Neural cell (in vitro differentiated cells): Measurements from ENCODE around the gene CATSPERD. TPM values are rescaled to one million over a fixed set of nuclear protein-coding genes. Genes with fewer than 3 reads are reported as not detected.

Source experiments
- H2AFZ ChIP-seq: fragments of 200-600, 300-800 bp; sonication (generic), shearing (Covaris generic); 2 replicates; pipeline ENCODE4 v1.6.0; 2014; ENCODE audit warnings: low read depth, mild to moderate bottlenecking, antibody characterized with exemption, low read length, moderate library complexity
- H3F3A ChIP-seq: fragments of 200-600 bp; shearing (Covaris generic); 2 replicates; pipeline ENCODE4 v1.6.1; 2016; ENCODE audit warnings: mild to moderate bottlenecking, moderate library complexity, mixed read lengths, antibody characterized with exemption, low read length; ENCODE audit not compliant: insufficient read depth, poor library complexity, severe bottlenecking
- H3K27ac ChIP-seq: fragments of 200-600, 300-800 bp; sonication (generic), shearing (Covaris generic); 2 replicates; pipeline ENCODE4 v1.5.1; 2014; ENCODE audit warnings: mild to moderate bottlenecking, low read length, moderate library complexity
- H3K27me3 ChIP-seq: fragments of 300-800, 200-600 bp; sonication (generic), shearing (Covaris generic); 2 replicates; pipeline ENCODE4 v1.6.0; 2014; ENCODE audit warnings: mild to moderate bottlenecking, low read depth, low read length, moderate library complexity; ENCODE audit not compliant: insufficient read depth
- H3K36me3 ChIP-seq: fragments of 300-800, 200-600 bp; sonication (generic), shearing (Covaris generic); 2 replicates; pipeline ENCODE4 v1.5.1; 2014; ENCODE audit warnings: mild to moderate bottlenecking, antibody characterized with exemption, low read length, moderate library complexity; ENCODE audit not compliant: insufficient read depth
- H3K4me2 ChIP-seq: fragments of 300-800, 200-600 bp; sonication (generic), shearing (Covaris generic); 2 replicates; pipeline ENCODE4 v1.6.0; 2014; ENCODE audit warnings: mild to moderate bottlenecking, low read length
- H3K4me3 ChIP-seq: fragments of 300-800, 200-600 bp; sonication (generic), shearing (Covaris generic); 2 replicates; pipeline ENCODE4 v1.5.1; 2014; ENCODE audit warnings: mild to moderate bottlenecking, low read length, moderate library complexity
- H3K79me2 ChIP-seq: fragments of 200-600 bp; shearing (Covaris generic); replicated peaks from 2 replicates; pipeline ENCODE4 v1.6.0; 2014; ENCODE audit warnings: mild to moderate bottlenecking, low read length, moderate library complexity; ENCODE audit not compliant: insufficient read depth
- H3K9ac ChIP-seq: fragments of 300-800, 200-600 bp; sonication (generic), shearing (Covaris generic); 2 replicates; pipeline ENCODE4 v1.6.1; 2016; ENCODE audit warnings: mild to moderate bottlenecking, low read length, mixed read lengths
- H3K9me2 ChIP-seq: fragments of 200-600 bp; shearing (Covaris generic); 2 replicates; pipeline ENCODE4 v1.6.1; 2016; ENCODE audit warnings: mild to moderate bottlenecking, low read length, mixed read lengths; ENCODE audit not compliant: insufficient read depth
- H3K9me3 ChIP-seq: fragments of 200-600, 300-800 bp; sonication (generic), shearing (Covaris generic); 2 replicates; pipeline ENCODE4 v1.6.1; 2016; ENCODE audit warnings: mild to moderate bottlenecking, mixed run types, low read length, moderate library complexity, mixed read lengths
- H4K20me1 ChIP-seq: fragments of 200-600 bp; shearing (Covaris generic); 2 replicates; pipeline ENCODE4 v1.6.1; 2016; ENCODE audit warnings: mild to moderate bottlenecking, mixed run types; ENCODE audit not compliant: insufficient read depth
- EP300 ChIP-seq: fragments of 450-650 bp; conservative IDR thresholded peaks from 2 replicates; pipeline ENCODE4 v1.6.1; 2014; ENCODE audit warnings: antibody characterized with exemption, mild to moderate bottlenecking, moderate library complexity; ENCODE audit not compliant: poor library complexity, severe bottlenecking
- EZH2 ChIP-seq: fragments of 200-600, 300-800 bp; shearing (Covaris generic), sonication (generic); IDR thresholded peaks from 2 replicates; pipeline ENCODE4 v1.6.1; 2014; ENCODE audit warnings: antibody characterized with exemption, low read length, borderline replicate concordance, mild to moderate bottlenecking; ENCODE audit not compliant: insufficient read depth, poor library complexity, severe bottlenecking
- MXI1 ChIP-seq: fragments of 450-650 bp; conservative IDR thresholded peaks from 2 replicates; pipeline ENCODE4 v1.6.1; 2014; ENCODE audit warnings: antibody characterized with exemption, mild to moderate bottlenecking; ENCODE audit not compliant: poor library complexity, severe bottlenecking
- POLR2AphosphoS5 ChIP-seq: IDR thresholded peaks from 2 replicates; pipeline ENCODE4 v1.6.1; 2012
- RAD21 ChIP-seq: fragments of 450-650 bp; conservative IDR thresholded peaks from 2 replicates; pipeline ENCODE4 v1.6.1; 2014; ENCODE audit warnings: antibody characterized with exemption, mild to moderate bottlenecking, moderate library complexity
- SMC3 ChIP-seq: fragments of 450-650 bp; conservative IDR thresholded peaks from 2 replicates; pipeline ENCODE4 v1.6.1; 2014; ENCODE audit warnings: antibody characterized with exemption, mild to moderate bottlenecking, moderate library complexity; ENCODE audit not compliant: poor library complexity
- TAF1 ChIP-seq: IDR thresholded peaks from 2 replicates; pipeline ENCODE4 v1.6.1; 2012; ENCODE audit warnings: low read depth
- polyA plus RNA-seq: library from polyadenylated mRNA; depleted of rRNA; stranded (reverse); fragments of >200 nt; gene quantifications from 2 replicates; pipeline ENCODE4 v1.2.3, GENCODE V29; 2014
- TF ChIP-seq, protein P1 (sequence below): IDR thresholded peaks from 2 replicates; pipeline ENCODE4 v1.6.1; 2012; ENCODE audit warnings: borderline replicate concordance
- TF ChIP-seq, protein P2 (sequence below): fragments of 450-650 bp; IDR thresholded peaks from 2 replicates; pipeline ENCODE4 v1.5.1; 2014; ENCODE audit warnings: antibody characterized with exemption, mild to moderate bottlenecking, moderate library complexity; ENCODE audit not compliant: poor library complexity, severe bottlenecking

The CATSPERD gene
- polyA plus RNA-seq, 1 donor from 2014 or later, result not detected

DNA sequence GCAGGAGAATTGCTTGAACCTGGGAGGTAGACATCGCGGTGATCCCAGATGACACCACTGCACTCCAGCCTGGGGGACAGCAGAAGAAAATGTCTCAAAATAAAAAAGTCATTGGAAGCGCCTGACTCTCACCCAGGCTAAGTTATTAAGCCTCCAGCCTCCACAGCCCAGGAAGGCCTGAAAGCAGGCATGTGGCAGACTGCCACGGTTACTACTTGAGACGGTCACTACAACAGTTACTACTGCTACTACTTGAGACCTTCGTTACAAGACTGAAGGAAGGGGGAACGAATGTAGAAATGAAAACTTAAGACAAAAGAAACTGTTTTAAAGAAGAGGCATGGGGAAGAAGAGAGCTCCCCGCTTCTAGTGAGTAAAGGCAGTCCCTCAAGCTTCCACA lies 54.5 kb downstream of the CATSPERD start:
- H3K9me3 ChIP-seq, result no peaks in the 10 kb centered on the region
- H2AFZ ChIP-seq, result no peak overlapping the region

DNA sequence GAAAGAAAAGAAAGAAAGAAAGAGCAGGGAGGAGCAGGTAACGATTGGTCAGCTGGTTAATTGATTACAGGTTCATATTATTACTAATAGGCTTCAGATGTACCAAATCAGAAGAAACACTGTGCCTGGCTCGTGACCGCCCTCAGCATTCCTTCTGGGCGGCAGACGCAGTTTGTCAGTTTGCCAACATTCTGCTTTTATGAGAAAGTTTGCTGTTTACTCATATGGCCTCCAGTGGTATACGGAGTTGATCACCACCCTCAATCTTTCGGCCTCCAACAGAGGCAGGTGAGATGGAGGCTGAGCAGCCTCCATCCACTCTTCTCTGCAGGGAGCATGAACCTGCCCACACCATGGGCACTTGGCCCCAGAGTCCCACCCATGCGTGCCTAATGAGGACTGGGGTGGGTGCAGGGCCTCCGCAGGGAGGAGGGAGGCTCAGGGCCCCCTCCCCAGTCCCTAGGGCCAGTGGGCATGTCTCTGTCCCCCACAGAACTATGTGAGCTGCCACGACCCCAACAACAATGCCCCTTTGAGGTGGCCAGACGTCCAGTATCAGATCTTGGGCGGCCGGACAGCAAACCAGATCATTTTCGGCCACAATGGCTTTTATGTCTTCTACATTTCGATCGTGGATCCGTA lies 55.4 kb downstream of the CATSPERD start:
- Histone ChIP-seq H3K9me3 (no peaks in the 10 kb centered on the region), H3K27me3 (no peaks in the 10 kb centered on the region), H4K20me1 (no peaks in the 10 kb centered on the region), H3K36me3 (no peaks in the 10 kb centered on the region), H3K79me2 (no peaks in the 10 kb centered on the region), H3K4me2 (no peak overlapping the region), H3K4me3 (no peak overlapping the region), H2AFZ (no peak overlapping the region), H3K9me2 (no peaks in the 10 kb centered on the region), H3K9ac (no peak overlapping the region), H3K27ac (no peak overlapping the region), H3F3A (no peaks in the 10 kb centered on the region)
- TF ChIP-seq RAD21 (no peak), SMC3 (no peak), EZH2 (no peak), TAF1 (no peak), MXI1 (no peak), EP300 (no peak), POLR2AphosphoS5 (no peak)
- TF ChIP-seq, protein P1, sequence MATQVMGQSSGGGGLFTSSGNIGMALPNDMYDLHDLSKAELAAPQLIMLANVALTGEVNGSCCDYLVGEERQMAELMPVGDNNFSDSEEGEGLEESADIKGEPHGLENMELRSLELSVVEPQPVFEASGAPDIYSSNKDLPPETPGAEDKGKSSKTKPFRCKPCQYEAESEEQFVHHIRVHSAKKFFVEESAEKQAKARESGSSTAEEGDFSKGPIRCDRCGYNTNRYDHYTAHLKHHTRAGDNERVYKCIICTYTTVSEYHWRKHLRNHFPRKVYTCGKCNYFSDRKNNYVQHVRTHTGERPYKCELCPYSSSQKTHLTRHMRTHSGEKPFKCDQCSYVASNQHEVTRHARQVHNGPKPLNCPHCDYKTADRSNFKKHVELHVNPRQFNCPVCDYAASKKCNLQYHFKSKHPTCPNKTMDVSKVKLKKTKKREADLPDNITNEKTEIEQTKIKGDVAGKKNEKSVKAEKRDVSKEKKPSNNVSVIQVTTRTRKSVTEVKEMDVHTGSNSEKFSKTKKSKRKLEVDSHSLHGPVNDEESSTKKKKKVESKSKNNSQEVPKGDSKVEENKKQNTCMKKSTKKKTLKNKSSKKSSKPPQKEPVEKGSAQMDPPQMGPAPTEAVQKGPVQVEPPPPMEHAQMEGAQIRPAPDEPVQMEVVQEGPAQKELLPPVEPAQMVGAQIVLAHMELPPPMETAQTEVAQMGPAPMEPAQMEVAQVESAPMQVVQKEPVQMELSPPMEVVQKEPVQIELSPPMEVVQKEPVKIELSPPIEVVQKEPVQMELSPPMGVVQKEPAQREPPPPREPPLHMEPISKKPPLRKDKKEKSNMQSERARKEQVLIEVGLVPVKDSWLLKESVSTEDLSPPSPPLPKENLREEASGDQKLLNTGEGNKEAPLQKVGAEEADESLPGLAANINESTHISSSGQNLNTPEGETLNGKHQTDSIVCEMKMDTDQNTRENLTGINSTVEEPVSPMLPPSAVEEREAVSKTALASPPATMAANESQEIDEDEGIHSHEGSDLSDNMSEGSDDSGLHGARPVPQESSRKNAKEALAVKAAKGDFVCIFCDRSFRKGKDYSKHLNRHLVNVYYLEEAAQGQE, result no peak
- TF ChIP-seq, protein P2, sequence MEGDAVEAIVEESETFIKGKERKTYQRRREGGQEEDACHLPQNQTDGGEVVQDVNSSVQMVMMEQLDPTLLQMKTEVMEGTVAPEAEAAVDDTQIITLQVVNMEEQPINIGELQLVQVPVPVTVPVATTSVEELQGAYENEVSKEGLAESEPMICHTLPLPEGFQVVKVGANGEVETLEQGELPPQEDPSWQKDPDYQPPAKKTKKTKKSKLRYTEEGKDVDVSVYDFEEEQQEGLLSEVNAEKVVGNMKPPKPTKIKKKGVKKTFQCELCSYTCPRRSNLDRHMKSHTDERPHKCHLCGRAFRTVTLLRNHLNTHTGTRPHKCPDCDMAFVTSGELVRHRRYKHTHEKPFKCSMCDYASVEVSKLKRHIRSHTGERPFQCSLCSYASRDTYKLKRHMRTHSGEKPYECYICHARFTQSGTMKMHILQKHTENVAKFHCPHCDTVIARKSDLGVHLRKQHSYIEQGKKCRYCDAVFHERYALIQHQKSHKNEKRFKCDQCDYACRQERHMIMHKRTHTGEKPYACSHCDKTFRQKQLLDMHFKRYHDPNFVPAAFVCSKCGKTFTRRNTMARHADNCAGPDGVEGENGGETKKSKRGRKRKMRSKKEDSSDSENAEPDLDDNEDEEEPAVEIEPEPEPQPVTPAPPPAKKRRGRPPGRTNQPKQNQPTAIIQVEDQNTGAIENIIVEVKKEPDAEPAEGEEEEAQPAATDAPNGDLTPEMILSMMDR, result no peak

More for the DNA sequence above, 54.5 kb downstream of the CATSPERD start:
- Histone ChIP-seq H3K27me3 (no peaks in the 10 kb centered on the region), H3K27ac (no peak overlapping the region), H3K79me2 (no peaks in the 10 kb centered on the region), H4K20me1 (no peaks in the 10 kb centered on the region), H3K36me3 (no peaks in the 10 kb centered on the region), H3K4me3 (no peak overlapping the region), H3K9ac (no peak overlapping the region), H3K9me2 (no peaks in the 10 kb centered on the region), H3K4me2 (no peak overlapping the region), H3F3A (no peaks in the 10 kb centered on the region)
- no peak for TF ChIP-seq SMC3
- no peak for TF ChIP-seq POLR2AphosphoS5
- TF ChIP-seq, protein P1, result no peak
- no peak for TF ChIP-seq EP300
- no peak for TF ChIP-seq TAF1
- no peak for TF ChIP-seq RAD21
- TF ChIP-seq, protein P2, result no peak
- no peak for TF ChIP-seq MXI1
- TF ChIP-seq EZH2, result no peak
